Endometrium (tissue), 2 donors: ENCODE results near the gene RLIM.
A peak's percentile ranks its signal among the peaks of the same experiment; 100 is the strongest.
"Not testable (repeated sequence)": the region's sequence is repeated elsewhere in the genome, so short reads cannot be mapped to it uniquely, and the experiment has no call there.

Source experiments
- FAIRE-seq: peaks from 2 replicates; lab custom pipeline; 2012; peaks lifted over from hg19 to GRCh38; lab: Jason Lieb, UNC
- donor health status: control.
- donor health status: control.

The RLIM gene

GRCh38 chrX:74614093-74614909, at the start of gene RLIM:
TSS of gene RLIM (minus strand) at chrX:74614624. CDS start at chrX:74595977, 18,647 bp downstream.
- peak; percentile 97 for FAIRE-seq

GRCh38 chrX:74656079-74656745, 41.8 kb upstream of the RLIM start:
- no peak for FAIRE-seq

GRCh38 chrX:74654953-74655352, 40.5 kb upstream of the RLIM start:
- not testable (repeated sequence) for FAIRE-seq

GRCh38 chrX:74636749-74637314, 22.4 kb upstream of the RLIM start:
- FAIRE-seq = no peak

- no peak for FAIRE-seq
These were observed 893 bp downstream of the RLIM start for GRCh38 chrX:74613370-74614092.

GRCh38 chrX:74606799-74607198, 7.6 kb downstream of the RLIM start:
- FAIRE-seq = no peak

- FAIRE-seq = no peak
These were observed 8.1 kb downstream of the RLIM start for GRCh38 chrX:74606342-74606741.

GRCh38 chrX:74603040-74603439, 11.4 kb downstream of the RLIM start:
- FAIRE-seq = no peak

- FAIRE-seq = no peak
These were observed 12.3 kb downstream of the RLIM start for GRCh38 chrX:74602142-74602541.

GRCh38 chrX:74593593-74593992, 20.8 kb downstream of the RLIM start:
- FAIRE-seq = no peak

GRCh38 chrX:74585766-74586165, 28.7 kb downstream of the RLIM start:
- FAIRE-seq = no peak

GRCh38 chrX:74579597-74580198, 34.7 kb downstream of the RLIM start:
- FAIRE-seq = no peak

- no peak for FAIRE-seq
These were observed 36.3 kb downstream of the RLIM start for GRCh38 chrX:74578137-74578536.

GRCh38 chrX:74557378-74557777, 57.0 kb downstream of the RLIM start:
- no peak for FAIRE-seq

GRCh38 chrX:74551934-74552333, 62.5 kb downstream of the RLIM start:
- no peak for FAIRE-seq

- FAIRE-seq = no peak
These were observed 64.1 kb downstream of the RLIM start for GRCh38 chrX:74550295-74550802.

GRCh38 chrX:74546984-74547383, 67.4 kb downstream of the RLIM start:
- FAIRE-seq = no peak

- FAIRE-seq = no peak
These were observed 68.4 kb downstream of the RLIM start for GRCh38 chrX:74545880-74546523.

- no peak for FAIRE-seq
These were observed 73.7 kb downstream of the RLIM start for GRCh38 chrX:74540635-74541249.

GRCh38 chrX:74536832-74537371, 77.5 kb downstream of the RLIM start:
- FAIRE-seq = no peak
